GM23338 (cell line): ENCODE data around the gene GPR25. TPM values are rescaled to one million over a fixed set of nuclear protein-coding genes. Genes with fewer than 3 reads are reported as not detected.

Source experiments
- ATAC-seq: fragments of 200-7000 bp; cut with Tn5 transposase; 3 replicates; pipeline ENCODE4 v1.9.1; 2020
- DNase-seq: peaks from one replicate; pipeline ENCODE4 v3.0.0-alpha.2; 2015; ENCODE audit warnings: low spot score
- H2AFZ ChIP-seq: fragments of 200-600 bp; sonication (generic); 2 replicates; pipeline ENCODE4 v1.8.0; 2016; ENCODE audit warnings: antibody characterized with exemption, mild to moderate bottlenecking, moderate library complexity
- H3F3A ChIP-seq: fragments of 200-600 bp; sonication (generic); replicated peaks from 2 replicates; pipeline ENCODE4 v1.8.0; 2017; ENCODE audit warnings: antibody characterized with exemption, mixed run types, low read depth
- H3K27ac ChIP-seq: fragments of 200-600 bp; sonication (generic); 2 replicates; pipeline ENCODE4 v1.6.1; 2016; ENCODE audit warnings: low read depth
- H3K27me3 ChIP-seq: fragments of 200-600 bp; sonication (generic); 2 replicates; pipeline ENCODE4 v1.8.0; 2016; ENCODE audit warnings: mild to moderate bottlenecking, mixed run types, moderate library complexity; ENCODE audit not compliant: insufficient read depth
- H3K36me3 ChIP-seq: fragments of 200-600 bp; sonication (generic); 2 replicates; pipeline ENCODE4 v1.8.0; 2016; ENCODE audit warnings: mild to moderate bottlenecking; ENCODE audit not compliant: insufficient read depth
- H3K4me1 ChIP-seq: fragments of 200-600 bp; sonication (generic); 2 replicates; pipeline ENCODE4 v1.8.0; 2016; ENCODE audit warnings: mild to moderate bottlenecking, moderate library complexity; ENCODE audit not compliant: insufficient read depth
- H3K4me2 ChIP-seq: fragments of 200-600 bp; sonication (generic); 2 replicates; pipeline ENCODE4 v1.7.1; 2017; ENCODE audit warnings: mixed run types
- H3K4me3 ChIP-seq: fragments of 200-600 bp; sonication (generic); 2 replicates; pipeline ENCODE4 v1.6.1; 2016; ENCODE audit warnings: mixed run types
- H3K79me2 ChIP-seq: fragments of 200-600 bp; sonication (generic); replicated peaks from 2 replicates; pipeline ENCODE4 v1.8.0; 2017; ENCODE audit warnings: mild to moderate bottlenecking; ENCODE audit not compliant: insufficient read depth
- H3K9me2 ChIP-seq: fragments of 200-600 bp; sonication (generic); 2 replicates; pipeline ENCODE4 v1.8.0; 2017; ENCODE audit not compliant: insufficient read depth
- H4K20me1 ChIP-seq: fragments of 200-600 bp; sonication (generic); replicated peaks from 2 replicates; pipeline ENCODE4 v1.8.0; 2017; ENCODE audit warnings: mild to moderate bottlenecking; ENCODE audit not compliant: insufficient read depth
- H3K27ac Mint-ChIP-seq: 2 replicates; pipeline ENCODE4 v1.8.0; 2020; ENCODE audit warnings: inconsistent platforms, mild to moderate bottlenecking, moderate library complexity, mixed read lengths
- H3K27me3 Mint-ChIP-seq: 3 replicates; pipeline ENCODE4 v1.8.0; 2022; ENCODE audit warnings: low read depth, mild to moderate bottlenecking, moderate library complexity, mixed read lengths, inconsistent platforms; ENCODE audit not compliant: insufficient read depth, poor library complexity
- H3K36me3 Mint-ChIP-seq: 3 replicates; pipeline ENCODE4 v1.8.0; 2021; ENCODE audit warnings: low read depth, mild to moderate bottlenecking, inconsistent platforms, moderate library complexity, mixed read lengths
- H3K4me1 Mint-ChIP-seq: 3 replicates; pipeline ENCODE4 v1.8.0; 2020; ENCODE audit warnings: mild to moderate bottlenecking, inconsistent platforms, mixed read lengths
- H3K4me3 Mint-ChIP-seq: 3 replicates; pipeline ENCODE4 v1.8.0; 2021; ENCODE audit warnings: moderate library complexity, mild to moderate bottlenecking, inconsistent platforms, mixed read lengths
- H3K9me3 Mint-ChIP-seq: 3 replicates; pipeline ENCODE4 v1.8.0; 2020; ENCODE audit warnings: moderate library complexity, mild to moderate bottlenecking, inconsistent platforms, mixed read lengths
- CTCF ChIP-seq, 2 experiments: fragments of 200-600 bp in 1 of 2; sonication (generic) in 1 of 2; conservative IDR thresholded peaks; 2 replicates each; pipeline versions ENCODE4 v1.5.1 to v1.6.1; 2016 to 2017; ENCODE audit warnings: antibody characterized with exemption in 2 of 2, low read depth in 2 of 2, mild to moderate bottlenecking in 2 of 2, moderate library complexity in 1 of 2
- ETS1 ChIP-seq: IDR thresholded peaks from 2 replicates; pipeline ENCODE4 v1.6.1; 2016; ENCODE audit warnings: antibody characterized with exemption
- EZH2phosphoT487 ChIP-seq: fragments of 200-600 bp; sonication (generic); IDR thresholded peaks from one replicate; pipeline ENCODE4 v1.8.1; 2018; ENCODE audit warnings: antibody characterized with exemption; ENCODE audit not compliant: unreplicated experiment
- NANOG ChIP-seq: IDR thresholded peaks from 2 replicates; pipeline ENCODE4 v1.6.1; 2016; ENCODE audit warnings: antibody characterized with exemption, borderline replicate concordance
- POLR2AphosphoS5 ChIP-seq: IDR thresholded peaks from 2 replicates; pipeline ENCODE4 v1.6.1; 2016; ENCODE audit warnings: antibody characterized with exemption, low read depth
- REST ChIP-seq: IDR thresholded peaks from one replicate; pipeline ENCODE4 v1.6.1; 2018; ENCODE audit warnings: antibody characterized with exemption; ENCODE audit not compliant: unreplicated experiment
- STAT1 ChIP-seq: IDR thresholded peaks from one replicate; pipeline ENCODE4 v1.6.1; 2016; ENCODE audit warnings: antibody characterized with exemption; ENCODE audit not compliant: unreplicated experiment
- ZNF462 ChIP-seq: fragments of 250-450 bp; sonication (Bioruptor Pico); IDR thresholded peaks from 2 replicates; pipeline ENCODE4 v1.5.0; 2020; ENCODE audit warnings: mild to moderate bottlenecking, moderate library complexity
- polyA plus RNA-seq: library from polyadenylated mRNA; unstranded; fragments of >200 nt; fragmentation: Nextera tagmentation; extraction: Ambion mirVana; gene quantifications from 2 replicates; pipeline ENCODE4 v1.2.1, GENCODE V29; 2016
- total RNA-seq: library from RNA; depleted of rRNA; stranded (reverse); fragments of >200 nt; shearing (Covaris generic); gene quantifications from 2 replicates; pipeline ENCODE4 v1.2.3, GENCODE V29; 2014

GPR25 gene
- total and polyA plus RNA-seq, 2 experiments from 2014 or later: not detected

GRCh38 chr1:200909757-200910239 is 37.0 kb downstream of the GPR25 start:
- Histone ChIP-seq H3K79me2 (no peaks in the 10 kb centered on the region), H3K36me3 (peaks cover 15% of the 10 kb centered on the region; the same call in 1 of the 2 replicates), H4K20me1 (peaks cover 5% of the 10 kb centered on the region; the same call in 1 of the 2 replicates), H3K4me3 (no peak overlapping the region), H3K9me2 (no peaks in the 10 kb centered on the region), H3F3A (no peaks in the 10 kb centered on the region), H3K27me3 (no peaks in the 10 kb centered on the region), H2AFZ (no peak overlapping the region), H3K27ac (no peak overlapping the region), H3K4me1 (no peaks in the 10 kb centered on the region), H3K4me2 (no peak overlapping the region)
- Mint-ChIP-seq H3K4me3 (no peak overlapping the region), H3K9me3 (no peaks in the 10 kb centered on the region), H3K27ac (no peak overlapping the region), H3K27me3 (peaks cover 7% of the 10 kb centered on the region), H3K4me1 (no peaks in the 10 kb centered on the region; the same call in 2 of the 3 replicates), H3K36me3 (peaks cover 67% of the 10 kb centered on the region)
- ATAC-seq (no peak), DNase-seq (no peak)
- TF ChIP-seq POLR2AphosphoS5 (no peak), REST (no peak), ZNF462 (CRISPR knock-in tag) (no peak), CTCF (conservative IDR thresholded peaks at IDR 0.05; ENCODE audit: low read depth in 2 of 2) (no peak), EZH2phosphoT487 (no peak), ETS1 (no peak), NANOG (no peak), STAT1 (no peak)
